AG10803 (cell line): Measurements from ENCODE around the gene GNAT1.
A peak's percentile ranks its signal among the peaks of the same experiment; 100 is the strongest.
"Not testable (repeated sequence)": the region's sequence is repeated elsewhere in the genome, so short reads cannot be mapped to it uniquely, and the experiment has no call there.

Experiments used
- DNase-seq: peaks from one replicate; pipeline ENCODE4 v3.0.0; 2010; ENCODE audit warnings: low read depth
- H3K4me3 ChIP-seq: 2 replicates; pipeline ENCODE4 v1.5.1; 2011; ENCODE audit warnings: mild to moderate bottlenecking, low read length, control low read depth
- CTCF ChIP-seq: conservative IDR thresholded peaks from 2 replicates; pipeline ENCODE4 v1.5.1; 2011; ENCODE audit warnings: mild to moderate bottlenecking, low read length, control low read depth, inconsistent platforms

GNAT1 gene

GRCh38 chr3:50221051-50221410 is 29.6 kb downstream of the GNAT1 start:
- TF ChIP-seq CTCF, result no peak

GRCh38 chr3:50221411-50222168 is 30.2 kb downstream of the GNAT1 start:
- DNase-seq, result no peak
- no peak overlapping the region for H3K4me3 ChIP-seq

More at GRCh38 chr3:50221051-50221410, 29.6 kb downstream of the GNAT1 start:
- H3K4me3 ChIP-seq, result no peak overlapping the region
- DNase-seq, result no peak

GRCh38 chr3:50222169-50222528 is 30.7 kb downstream of the GNAT1 start:
- no peak for DNase-seq
- no peak overlapping the region for H3K4me3 ChIP-seq
- TF ChIP-seq CTCF, result no peak

More at GRCh38 chr3:50221411-50222168, 30.2 kb downstream of the GNAT1 start:
- TF ChIP-seq CTCF, result no peak

GRCh38 chr3:50224639-50225038 is 33.2 kb downstream of the GNAT1 start:
- no peak overlapping the region for H3K4me3 ChIP-seq
- no peak for TF ChIP-seq CTCF
- DNase-seq, result no peak

- TF ChIP-seq CTCF, result peak; percentile 16
- DNase-seq, result peak; percentile 29
These were observed 35.5 kb downstream of the GNAT1 start for GRCh38 chr3:50226888-50227389.

GRCh38 chr3:50227390-50228183 is 36.2 kb downstream of the GNAT1 start:
- TF ChIP-seq CTCF, result peak; percentile 45
- peak overlapping the region; percentile 88 for H3K4me3 ChIP-seq
- DNase-seq, result peak; percentile 82

More at GRCh38 chr3:50226888-50227389, 35.5 kb downstream of the GNAT1 start:
- peak overlapping the region; percentile 61 for H3K4me3 ChIP-seq

GRCh38 chr3:50228184-50228763 is 36.9 kb downstream of the GNAT1 start:
- peak overlapping the region; percentile 88 for H3K4me3 ChIP-seq
- DNase-seq, result not testable (repeated sequence)
